Natural killer cell (primary cell): Measurements from ENCODE around the gene ANKLE1. TPM values are rescaled to one million over a fixed set of nuclear protein-coding genes. Genes with fewer than 3 reads are reported as not detected.
A peak's percentile ranks its signal among the peaks of the same experiment; 100 is the strongest.

ENCODE experiments used
- ATAC-seq, 3 donors: fragments of 150-1000 bp in 2 of 3; fragments of 200-7000 bp in 1 of 3; cut with Tn5 transposase; 1 replicate in 1 of 3; 2 replicates in 2 of 3; pipeline ENCODE4 v1.10.0; 2021; ENCODE audit warnings: mild to moderate bottlenecking in 2 of 3, moderate library complexity in 2 of 3
- DNase-seq, 2 donors: peaks; one replicate each; pipeline versions ENCODE4 v3.0.0 to v3.0.0-alpha.2; 2013 to 2021; ENCODE audit warnings: mixed read lengths in 1 of 2
- H3K27ac ChIP-seq: one replicate; pipeline ENCODE4 v1.5.1; 2013; ENCODE audit warnings: mild to moderate bottlenecking, low read length
- H3K27me3 ChIP-seq: one replicate; pipeline ENCODE4 v1.6.1; 2013; ENCODE audit warnings: low read length; ENCODE audit not compliant: control insufficient read depth, insufficient read depth
- H3K36me3 ChIP-seq: one replicate; pipeline ENCODE4 v1.6.1; 2013; ENCODE audit warnings: low read length; ENCODE audit not compliant: control insufficient read depth, insufficient read depth
- H3K4me1 ChIP-seq: one replicate; pipeline ENCODE4 v1.6.1; 2013; ENCODE audit warnings: low read length; ENCODE audit not compliant: control insufficient read depth, insufficient read depth
- H3K4me3 ChIP-seq: one replicate; pipeline ENCODE4 v1.5.1; 2013; ENCODE audit warnings: low read length
- H3K9me3 ChIP-seq: one replicate; pipeline ENCODE4 v1.6.1; 2013; ENCODE audit warnings: low read length; ENCODE audit not compliant: control insufficient read depth, insufficient read depth
- H3K27ac Mint-ChIP-seq, 2 donors: one replicate each; pipeline ENCODE4 v1.8.0; 2022; ENCODE audit warnings: mild to moderate bottlenecking in 2 of 2, mixed read lengths in 2 of 2, moderate library complexity in 1 of 2
- H3K27me3 Mint-ChIP-seq, 2 donors: one replicate each; pipeline ENCODE4 v1.8.0; 2022; ENCODE audit warnings: low read depth in 2 of 2, mixed read lengths in 2 of 2
- H3K36me3 Mint-ChIP-seq: one replicate; pipeline ENCODE4 v1.8.0; 2022; ENCODE audit warnings: mixed read lengths
- H3K4me1 Mint-ChIP-seq, 2 donors: one replicate each; pipeline ENCODE4 v1.8.0; 2022; ENCODE audit warnings: mixed read lengths in 2 of 2
- H3K4me3 Mint-ChIP-seq: one replicate; pipeline ENCODE4 v1.8.0; 2022; ENCODE audit warnings: mild to moderate bottlenecking, moderate library complexity, mixed read lengths
- H3K9me3 Mint-ChIP-seq, 2 donors: one replicate each; pipeline ENCODE4 v1.8.0; 2022; ENCODE audit warnings: mixed read lengths in 2 of 2
- WGBS: methylation state at CpG from one replicate; pipeline ENCODE4 v1.1.7; 2013; ENCODE audit warnings: missing lambda C conversion rate; ENCODE audit not compliant: insufficient coverage; 5-methylcytosine and 5-hydroxymethylcytosine counted together
- intact Hi-C: fragments of 100-400 bp; cut with micrococcal nuclease; formaldehyde crosslinking; loops from one replicate; pipeline ENCODE4 v1.14.2; 2022
- total RNA-seq, 4 donors: library from RNA; stranded (reverse); fragments of 120-200 nt in 1 of 4; gene quantifications; one replicate each; pipeline versions ENCODE4 v1.2.3 to v1.2.4, GENCODE V29; 2013 to 2022
- TF ChIP-seq, protein P1 (sequence below): fragments of 200-600 bp; IDR thresholded peaks from one replicate; pipeline ENCODE4 v1.8.0; 2022; ENCODE audit warnings: antibody characterized with exemption

Gene ANKLE1
- total RNA-seq, 3 donors from 2014 or later (not counting 1 experiment from before 2014, with no cell fraction given), result 1.3 to 3.6 (median 2.0) TPM

DNA sequence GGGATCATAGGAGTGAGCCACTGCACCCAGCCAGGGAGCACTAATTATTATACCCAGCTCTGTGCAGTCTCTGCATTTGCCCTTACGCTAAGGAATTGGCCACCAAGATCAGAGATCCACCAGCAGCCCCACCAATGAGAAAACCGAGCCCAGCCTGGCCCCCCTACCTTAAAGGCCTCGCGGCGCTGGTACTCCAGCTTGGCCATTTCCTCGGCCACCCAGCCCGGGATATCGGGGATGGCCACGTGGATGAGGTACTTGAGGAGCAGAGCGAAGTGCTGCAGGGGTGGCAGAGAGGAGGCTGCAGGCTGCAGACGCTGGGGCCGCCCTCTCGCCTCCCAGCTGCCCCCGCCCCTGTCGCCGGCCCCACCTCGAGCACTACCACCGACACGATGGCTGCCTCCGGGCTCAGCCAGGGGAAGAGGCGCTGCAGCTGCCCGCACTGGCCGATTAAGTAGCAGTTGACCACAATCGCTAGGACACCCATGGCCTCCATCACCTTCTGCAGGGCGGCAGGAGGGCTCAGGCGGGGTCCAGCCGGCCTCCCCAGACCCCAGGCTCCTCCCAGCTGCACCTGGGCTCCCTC is 45.5 kb downstream of the ANKLE1 start:
- H3K36me3 ChIP-seq, result no peaks in the 10 kb centered on the region
- H3K9me3 Mint-ChIP-seq, result no peaks in the 10 kb centered on the region
- H3K27me3 ChIP-seq, result no peaks in the 10 kb centered on the region
- peaks cover 0 to 18% of the 10 kb centered on the region in 2 donors for H3K4me1 Mint-ChIP-seq
- H3K4me3 ChIP-seq, result no peak overlapping the region
- no peaks in the 10 kb centered on the region for H3K9me3 ChIP-seq
- DNase-seq (no peak), ATAC-seq (no peak)
- WGBS, result 93% methylated on average over 27 of the region's 27 CpGs
- H3K4me1 ChIP-seq, result peaks cover 22% of the 10 kb centered on the region
- no peak overlapping the region for H3K27ac ChIP-seq
- H3K27ac Mint-ChIP-seq, result no peak overlapping the region
- no peaks in the 10 kb centered on the region for H3K27me3 Mint-ChIP-seq
- TF ChIP-seq, protein P1, sequence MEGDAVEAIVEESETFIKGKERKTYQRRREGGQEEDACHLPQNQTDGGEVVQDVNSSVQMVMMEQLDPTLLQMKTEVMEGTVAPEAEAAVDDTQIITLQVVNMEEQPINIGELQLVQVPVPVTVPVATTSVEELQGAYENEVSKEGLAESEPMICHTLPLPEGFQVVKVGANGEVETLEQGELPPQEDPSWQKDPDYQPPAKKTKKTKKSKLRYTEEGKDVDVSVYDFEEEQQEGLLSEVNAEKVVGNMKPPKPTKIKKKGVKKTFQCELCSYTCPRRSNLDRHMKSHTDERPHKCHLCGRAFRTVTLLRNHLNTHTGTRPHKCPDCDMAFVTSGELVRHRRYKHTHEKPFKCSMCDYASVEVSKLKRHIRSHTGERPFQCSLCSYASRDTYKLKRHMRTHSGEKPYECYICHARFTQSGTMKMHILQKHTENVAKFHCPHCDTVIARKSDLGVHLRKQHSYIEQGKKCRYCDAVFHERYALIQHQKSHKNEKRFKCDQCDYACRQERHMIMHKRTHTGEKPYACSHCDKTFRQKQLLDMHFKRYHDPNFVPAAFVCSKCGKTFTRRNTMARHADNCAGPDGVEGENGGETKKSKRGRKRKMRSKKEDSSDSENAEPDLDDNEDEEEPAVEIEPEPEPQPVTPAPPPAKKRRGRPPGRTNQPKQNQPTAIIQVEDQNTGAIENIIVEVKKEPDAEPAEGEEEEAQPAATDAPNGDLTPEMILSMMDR, result no peak
- intact Hi-C loops, result no loop called here
- no peaks in the 10 kb centered on the region for H3K36me3 Mint-ChIP-seq
- H3K4me3 Mint-ChIP-seq, result peak overlapping the region; percentile 11

DNA sequence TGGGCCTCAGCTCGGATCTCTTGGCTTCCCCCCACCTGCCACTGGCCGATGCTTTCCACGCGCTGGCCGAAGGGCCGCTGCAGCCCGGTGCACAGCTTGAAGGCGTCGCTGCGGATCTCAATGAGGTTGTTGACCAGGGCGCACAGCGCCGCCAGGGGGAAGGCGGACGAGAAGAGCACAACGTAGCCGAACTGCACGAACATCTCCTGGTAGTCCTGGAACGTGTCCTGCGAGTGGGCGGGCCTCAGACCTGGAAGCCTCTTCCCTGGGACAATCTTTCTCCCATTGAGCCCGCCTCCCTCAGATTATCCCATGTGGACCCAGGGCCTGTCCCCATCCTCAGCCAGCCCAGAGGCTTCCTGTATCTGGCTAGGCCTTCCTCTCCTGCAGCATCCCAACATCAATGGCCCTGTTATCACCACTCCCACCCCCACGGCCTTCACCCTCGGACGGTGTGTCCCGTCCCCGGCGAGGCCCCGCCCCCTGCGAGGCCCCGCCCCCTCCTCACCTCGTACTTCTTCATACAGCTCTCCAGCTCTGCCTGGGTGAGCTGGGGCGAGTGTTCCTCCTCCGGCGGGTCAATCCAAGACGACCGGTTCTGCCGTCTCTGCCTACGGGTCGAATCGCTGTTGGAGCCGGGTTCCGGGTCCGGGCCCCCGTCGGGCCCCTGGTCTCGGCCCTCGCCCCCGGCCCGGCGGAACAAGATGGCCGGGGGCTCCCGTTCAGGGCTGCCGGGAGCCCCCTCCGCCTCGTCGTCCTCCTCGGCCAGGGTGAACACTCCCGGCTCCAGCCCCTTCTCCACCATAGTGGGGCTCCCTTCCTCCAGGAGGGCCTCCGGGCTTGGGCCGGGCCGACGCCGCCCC is 46.2 kb downstream of the ANKLE1 start:
- ATAC-seq, result peak; percentile 79 to 81 (median 80)
- intact Hi-C loops, result no loop called here
- peak overlapping the region; percentile 49 for H3K4me3 ChIP-seq
- Mint-ChIP-seq H3K4me1 (peaks cover 3 to 18% of the 10 kb centered on the region in 2 donors), H3K9me3 (no peaks in the 10 kb centered on the region), H3K36me3 (no peaks in the 10 kb centered on the region), H3K27me3 (no peaks in the 10 kb centered on the region), H3K27ac (peak overlapping the region in 1 of 2 donors; percentile 24), H3K4me3 (peak overlapping the region; percentile 81)
- no peaks in the 10 kb centered on the region for H3K9me3 ChIP-seq
- H3K4me1 ChIP-seq, result peaks cover 22% of the 10 kb centered on the region
- peak in 1 of 2 donors; percentile 76 for DNase-seq
- H3K27me3 ChIP-seq, result no peaks in the 10 kb centered on the region
- peak overlapping the region; percentile 40 for H3K27ac ChIP-seq
- WGBS, result 37% methylated on average over 63 of the region's 64 CpGs
- TF ChIP-seq, protein P1, result no peak
- H3K36me3 ChIP-seq, result no peaks in the 10 kb centered on the region

DNA sequence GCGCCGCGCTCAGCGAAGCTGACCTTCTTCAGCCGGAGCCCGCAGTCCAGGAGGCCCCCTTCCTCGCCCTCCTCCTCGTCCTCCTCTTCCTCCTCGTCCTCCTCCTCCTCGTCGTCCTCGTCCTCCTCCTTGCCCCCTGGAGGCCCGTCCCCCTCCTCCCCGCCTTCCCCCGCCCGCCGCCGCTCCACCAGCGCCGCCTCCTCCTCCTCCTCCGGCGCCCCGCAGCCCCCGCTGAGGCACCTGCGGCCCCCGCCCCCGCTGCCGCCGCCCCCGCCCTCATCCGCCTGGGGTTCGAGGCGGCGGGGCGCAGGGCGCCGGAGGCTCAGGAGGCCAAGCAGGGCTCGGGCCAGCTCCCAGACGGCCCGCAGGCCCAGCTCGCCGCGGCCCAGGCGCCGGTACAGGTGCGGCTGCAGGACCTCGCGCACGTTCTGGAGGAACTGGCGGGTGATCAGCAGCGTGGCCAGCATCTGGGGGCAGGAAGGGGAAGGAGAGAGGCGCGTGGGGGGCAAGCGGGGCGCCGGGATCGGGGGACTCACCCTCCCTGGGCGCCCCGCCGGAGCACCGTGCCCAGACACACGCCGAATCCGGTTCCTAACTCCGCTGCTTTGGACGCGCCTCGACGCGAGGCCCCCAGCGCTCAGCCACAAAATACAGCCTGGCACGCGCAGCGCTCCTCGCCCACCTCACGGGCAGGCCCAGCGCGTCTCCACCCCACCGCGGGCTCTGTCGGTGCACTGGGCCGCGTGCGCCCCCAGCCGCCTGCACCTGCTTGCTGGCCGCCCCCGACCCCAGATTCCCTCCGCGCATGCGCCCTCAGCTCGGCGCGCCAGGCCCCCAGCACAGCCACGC is 47.0 kb downstream of the ANKLE1 start:
- ATAC-seq, result peak; percentile 32 to 42 (median 39)
- Histone ChIP-seq H3K27me3 (no peaks in the 10 kb centered on the region), H3K9me3 (no peaks in the 10 kb centered on the region), H3K4me1 (peaks cover 26% of the 10 kb centered on the region), H3K4me3 (peak overlapping the region; percentile 49), H3K36me3 (no peaks in the 10 kb centered on the region), H3K27ac (no peak overlapping the region)
- TF ChIP-seq, protein P1, result no peak
- Mint-ChIP-seq H3K27ac (peak overlapping the region in 1 of 2 donors; percentile 24), H3K4me1 (peaks cover 6 to 24% of the 10 kb centered on the region in 2 donors), H3K27me3 (no peaks in the 10 kb centered on the region), H3K9me3 (no peaks in the 10 kb centered on the region), H3K4me3 (peak overlapping the region; percentile 81), H3K36me3 (no peaks in the 10 kb centered on the region)
- DNase-seq, result peak in 1 of 2 donors; percentile 58
- intact Hi-C loops, result no loop called here
- WGBS, result 4% methylated on average over 85 of the region's 94 CpGs
